Lung (tissue), 12 donors: Measurements from ENCODE around the gene SMLR1. TPM values are rescaled to one million over a fixed set of nuclear protein-coding genes. Genes with fewer than 3 reads are reported as not detected.

Experiments used
- ATAC-seq: fragments of 200-7000 bp; cut with Tn5 transposase; one replicate; pipeline ENCODE4 v1.9.1; 2020; ENCODE audit warnings: moderate number of reproducible peaks; ENCODE audit not compliant: insufficient read depth, low FRiP score
- DNase-seq, 3 donors: peaks; one replicate each; pipeline ENCODE4 v3.0.0-alpha.2; 2013 to 2017
- H3K27ac ChIP-seq, 2 donors: one replicate each; pipeline ENCODE4 v1.5.1; 2013; ENCODE audit warnings: mild to moderate bottlenecking in 2 of 2, moderate library complexity in 2 of 2, control low read depth in 1 of 2, inconsistent platforms in 1 of 2, low read depth in 1 of 2, low read length in 1 of 2
- H3K27me3 ChIP-seq, 3 donors: one replicate each; pipeline ENCODE4 v1.5.1; 2013; ENCODE audit warnings: low read length in 2 of 3; ENCODE audit not compliant: control insufficient read depth in 3 of 3, insufficient read depth in 3 of 3
- H3K36me3 ChIP-seq, 4 donors: one replicate each; pipeline ENCODE4 v1.5.1; 2013; ENCODE audit warnings: low read length in 4 of 4, mild to moderate bottlenecking in 1 of 4, moderate library complexity in 1 of 4; ENCODE audit not compliant: control insufficient read depth in 4 of 4, insufficient read depth in 4 of 4
- H3K4me1 ChIP-seq, 5 donors: one replicate each; pipeline ENCODE4 v1.5.1; 2013; ENCODE audit warnings: low read length in 5 of 5, mild to moderate bottlenecking in 2 of 5, moderate library complexity in 1 of 5; ENCODE audit not compliant: control insufficient read depth in 5 of 5, insufficient read depth in 5 of 5
- H3K4me3 ChIP-seq: one replicate; pipeline ENCODE4 v1.5.1; 2013; ENCODE audit warnings: mild to moderate bottlenecking, control low read depth, moderate library complexity
- H3K9ac ChIP-seq, 2 donors: one replicate each; pipeline ENCODE4 v1.5.1; 2013; ENCODE audit warnings: low read length in 2 of 2, control low read depth in 1 of 2; ENCODE audit not compliant: insufficient read depth in 1 of 2
- H3K9me3 ChIP-seq, 4 donors: one replicate each; pipeline ENCODE4 v1.5.1; 2013; ENCODE audit warnings: low read length in 3 of 4, mild to moderate bottlenecking in 1 of 4, moderate library complexity in 1 of 4; ENCODE audit not compliant: control insufficient read depth in 4 of 4, insufficient read depth in 3 of 4
- WGBS, 2 donors: extraction: QIAGEN DNeasy Blood & Tissue Kit; methylation state at CpG; one replicate each; pipeline ENCODE4 v1.1.7; 2013; 5-methylcytosine and 5-hydroxymethylcytosine counted together
- polyA plus RNA-seq, 2 donors: library from polyadenylated mRNA; stranded (reverse); fragments of 200-250 nt; gene quantifications; one replicate each; pipeline ENCODE4 v1.2.1, GENCODE V29; 2013
- total RNA-seq, 2 donors: library from RNA; depleted of rRNA in 1 of 2; stranded (reverse); fragments of >200 nt in 1 of 2; gene quantifications; one replicate each; pipeline ENCODE4 v1.2.1, GENCODE V29; 2014 to 2021
- TF ChIP-seq, protein P1 (sequence below): IDR thresholded peaks from 2 replicates; pipeline ENCODE4 v1.5.1; 2012; ENCODE audit warnings: mild to moderate bottlenecking; ENCODE audit errors: control extremely low read depth, extremely low read depth
- donor health status: control.
- donor health status: control.
- donor health status: Bipolar disorder and iron deficiency.
- donor health status: healthy.
- donor health status: DM: yes; HTN: yes; CAD: no.

Gene SMLR1
- total and polyA plus RNA-seq, 4 donors = not detected

- Histone ChIP-seq H3K4me1 (peaks cover 0 to 16% (median 0%) of the 10 kb centered on the region in 5 donors), H3K27me3 (no peaks in the 10 kb centered on the region), H3K9me3 (no peaks in the 10 kb centered on the region), H3K9ac (peak overlapping the region in 1 of 2 donors; percentile 47), H3K4me3 (no peak overlapping the region), H3K27ac (no peak overlapping the region), H3K36me3 (peaks cover 0 to 9% (median 2%) of the 10 kb centered on the region in 4 donors)
- DNase-seq (peak in 1 of 3 donors; percentile 16), ATAC-seq (no peak)
- TF ChIP-seq, protein P1, sequence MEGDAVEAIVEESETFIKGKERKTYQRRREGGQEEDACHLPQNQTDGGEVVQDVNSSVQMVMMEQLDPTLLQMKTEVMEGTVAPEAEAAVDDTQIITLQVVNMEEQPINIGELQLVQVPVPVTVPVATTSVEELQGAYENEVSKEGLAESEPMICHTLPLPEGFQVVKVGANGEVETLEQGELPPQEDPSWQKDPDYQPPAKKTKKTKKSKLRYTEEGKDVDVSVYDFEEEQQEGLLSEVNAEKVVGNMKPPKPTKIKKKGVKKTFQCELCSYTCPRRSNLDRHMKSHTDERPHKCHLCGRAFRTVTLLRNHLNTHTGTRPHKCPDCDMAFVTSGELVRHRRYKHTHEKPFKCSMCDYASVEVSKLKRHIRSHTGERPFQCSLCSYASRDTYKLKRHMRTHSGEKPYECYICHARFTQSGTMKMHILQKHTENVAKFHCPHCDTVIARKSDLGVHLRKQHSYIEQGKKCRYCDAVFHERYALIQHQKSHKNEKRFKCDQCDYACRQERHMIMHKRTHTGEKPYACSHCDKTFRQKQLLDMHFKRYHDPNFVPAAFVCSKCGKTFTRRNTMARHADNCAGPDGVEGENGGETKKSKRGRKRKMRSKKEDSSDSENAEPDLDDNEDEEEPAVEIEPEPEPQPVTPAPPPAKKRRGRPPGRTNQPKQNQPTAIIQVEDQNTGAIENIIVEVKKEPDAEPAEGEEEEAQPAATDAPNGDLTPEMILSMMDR = no peak
- 72 to 83% methylated on average over 7 of the region's 7 CpGs for WGBS, 2 donors
Observed at GRCh38 chr6:130847001-130847910, 20.1 kb downstream of the SMLR1 start.

DNA sequence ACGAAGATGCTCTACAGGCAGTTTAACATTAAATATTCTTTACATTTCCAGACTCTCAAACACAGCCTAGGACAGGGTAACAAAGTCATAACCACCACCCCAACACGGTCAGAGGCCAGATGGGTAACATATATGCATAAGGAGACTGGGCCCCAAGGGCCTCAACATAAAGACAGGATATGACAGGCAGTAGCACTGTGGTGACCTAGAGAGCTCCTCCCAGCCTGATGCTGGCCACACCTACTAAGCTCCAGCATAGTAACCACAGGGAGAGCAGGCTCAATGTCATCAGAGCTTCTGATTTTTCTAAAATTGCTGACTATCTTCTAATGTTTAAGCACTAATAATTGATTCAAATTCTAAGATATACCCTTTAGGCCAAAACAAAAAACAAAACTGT lies 21.7 kb downstream of the SMLR1 start:
- no peaks in the 10 kb centered on the region for H3K9me3 ChIP-seq
- no peak overlapping the region for H3K4me3 ChIP-seq
- H3K4me1 ChIP-seq = peaks cover 0 to 16% (median 1%) of the 10 kb centered on the region in 5 donors
- no peak overlapping the region for H3K9ac ChIP-seq
- 89 to 92% methylated on average over 2 of the region's 2 CpGs for WGBS, 2 donors
- ATAC-seq (no peak), DNase-seq (no peak)
- no peaks in the 10 kb centered on the region for H3K27me3 ChIP-seq
- TF ChIP-seq, protein P1 = no peak
- H3K27ac ChIP-seq = no peak overlapping the region
- peaks cover 0 to 17% (median 4%) of the 10 kb centered on the region in 4 donors for H3K36me3 ChIP-seq

DNA sequence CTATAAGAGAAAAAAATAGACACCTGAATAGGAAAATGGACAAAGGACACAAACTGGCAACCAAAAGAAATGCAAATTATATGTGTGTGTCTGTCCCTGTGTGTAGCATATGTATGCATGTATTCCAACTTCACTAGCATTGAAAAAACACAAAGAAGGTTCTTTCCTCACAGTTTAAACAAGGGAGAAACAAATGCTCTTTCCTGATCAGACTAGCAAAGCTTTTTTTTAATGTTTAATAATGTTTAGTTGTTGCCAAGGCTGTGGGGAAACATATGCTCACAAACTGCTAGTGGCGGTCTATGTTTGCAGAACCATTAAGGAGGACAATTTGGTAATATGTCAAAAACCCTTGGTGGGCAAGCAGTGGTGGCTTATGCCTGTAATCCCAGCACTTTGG lies 22.4 kb downstream of the SMLR1 start:
- Histone ChIP-seq H3K9ac (no peak overlapping the region), H3K27ac (no peak overlapping the region), H3K27me3 (no peaks in the 10 kb centered on the region), H3K9me3 (no peaks in the 10 kb centered on the region), H3K36me3 (peaks cover 0 to 17% (median 4%) of the 10 kb centered on the region in 4 donors), H3K4me3 (no peak overlapping the region), H3K4me1 (peaks cover 0 to 16% (median 1%) of the 10 kb centered on the region in 5 donors)
- 82 to 88% methylated on average over 1 of the region's 1 CpG for WGBS, 2 donors
- TF ChIP-seq, protein P1 = no peak
- ATAC-seq (no peak), DNase-seq (peak in 2 of 3 donors; percentile 45 to 56)
